NCI-H446 (cell line): ENCODE data around the gene NSMCE1.
A peak's percentile ranks its signal among the peaks of the same experiment; 100 is the strongest.

Source experiments
- DNase-seq, 2 experiments: peaks; one replicate each; lab custom pipeline; 2025; lab: John Stamatoyannopoulos, UW

Gene NSMCE1

DNA sequence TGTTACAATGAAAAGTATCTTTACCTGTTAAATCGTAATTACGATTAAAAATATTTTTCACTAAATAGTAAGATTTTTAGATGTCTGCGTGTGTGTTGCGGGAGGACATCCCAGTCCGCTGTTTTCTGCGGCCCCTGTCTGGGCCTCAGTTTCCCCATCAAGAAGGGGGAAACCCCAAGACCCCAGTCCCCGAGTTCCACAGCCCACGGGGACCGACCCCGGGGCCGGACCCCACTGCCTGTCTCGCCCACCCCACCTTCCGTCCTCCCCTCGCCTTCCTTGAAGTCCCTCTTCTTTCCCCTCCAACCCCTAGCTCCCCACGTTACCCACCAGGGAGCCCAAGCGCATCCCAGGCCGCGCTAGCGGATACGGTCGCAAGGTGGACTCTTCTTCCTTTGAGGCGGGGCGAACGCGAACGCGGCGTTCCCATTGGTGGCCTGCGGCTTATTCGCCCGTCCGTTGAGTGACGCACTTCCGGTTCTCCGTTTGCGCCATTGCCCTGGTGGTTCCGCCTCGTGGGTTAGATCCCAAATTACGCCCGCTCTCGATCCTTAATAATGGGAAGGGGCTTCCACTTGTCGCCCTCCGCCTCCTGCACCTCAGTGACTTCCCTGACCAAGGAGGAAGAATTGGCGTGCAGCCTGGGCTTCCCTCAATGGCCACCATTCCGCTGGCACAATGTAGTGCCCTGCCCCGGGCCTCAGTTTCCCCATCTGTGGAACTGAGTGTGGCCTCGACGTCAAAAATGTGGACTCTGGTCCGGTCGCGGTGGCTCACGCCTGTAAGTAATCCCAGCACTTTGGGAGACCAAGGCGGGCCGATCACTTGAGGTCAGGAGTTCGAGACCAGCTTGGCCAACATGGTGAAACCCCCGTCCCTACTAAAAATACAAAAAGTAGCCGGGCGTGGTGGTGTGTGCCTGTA, at the start of gene NSMCE1:
Gene NSMCE1 (minus strand): TSS at position 397 of the 924 bp plus-strand sequence. CDS start 11,202 bp downstream, outside the sequence.
- peak; percentile 88 to 97 for DNase-seq

DNA sequence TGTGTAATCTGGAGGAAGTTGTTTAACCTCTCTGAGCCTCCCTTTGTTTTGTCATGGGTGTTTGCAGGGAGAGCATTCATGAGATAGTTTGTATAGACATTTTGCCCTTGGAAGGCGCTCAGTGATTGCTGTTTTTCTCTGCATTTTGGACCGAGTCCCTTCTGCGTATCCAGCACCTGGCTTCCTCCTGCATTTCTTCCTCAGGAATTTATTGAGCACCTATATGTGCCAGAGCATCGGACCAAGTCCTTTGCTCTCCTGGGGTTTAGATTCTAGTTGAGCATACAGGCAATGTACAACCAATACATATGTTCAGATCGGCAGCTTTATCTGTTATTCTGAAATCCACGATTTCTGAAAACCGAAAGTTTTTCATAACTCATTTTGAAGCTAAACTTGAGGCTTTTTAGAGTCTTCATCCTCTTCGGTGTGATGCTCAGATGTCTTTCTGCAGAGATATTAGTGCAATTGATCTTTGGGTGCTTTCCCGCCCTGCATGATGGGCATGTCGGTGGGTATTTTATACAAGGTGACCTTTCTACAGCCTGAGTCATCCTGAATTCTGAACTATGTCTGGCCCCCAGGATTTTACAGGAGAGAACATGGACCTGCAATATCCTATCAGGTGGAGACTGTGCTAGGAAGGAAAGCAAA, 49.3 kb upstream of the NSMCE1 start:
- DNase-seq = no peak

- DNase-seq = no peak
Observed at GRCh38 chr16:27317320-27317719, 48.7 kb upstream of the NSMCE1 start.

- no peak for DNase-seq
Observed at GRCh38 chr16:27316038-27316680, 47.6 kb upstream of the NSMCE1 start.

DNA sequence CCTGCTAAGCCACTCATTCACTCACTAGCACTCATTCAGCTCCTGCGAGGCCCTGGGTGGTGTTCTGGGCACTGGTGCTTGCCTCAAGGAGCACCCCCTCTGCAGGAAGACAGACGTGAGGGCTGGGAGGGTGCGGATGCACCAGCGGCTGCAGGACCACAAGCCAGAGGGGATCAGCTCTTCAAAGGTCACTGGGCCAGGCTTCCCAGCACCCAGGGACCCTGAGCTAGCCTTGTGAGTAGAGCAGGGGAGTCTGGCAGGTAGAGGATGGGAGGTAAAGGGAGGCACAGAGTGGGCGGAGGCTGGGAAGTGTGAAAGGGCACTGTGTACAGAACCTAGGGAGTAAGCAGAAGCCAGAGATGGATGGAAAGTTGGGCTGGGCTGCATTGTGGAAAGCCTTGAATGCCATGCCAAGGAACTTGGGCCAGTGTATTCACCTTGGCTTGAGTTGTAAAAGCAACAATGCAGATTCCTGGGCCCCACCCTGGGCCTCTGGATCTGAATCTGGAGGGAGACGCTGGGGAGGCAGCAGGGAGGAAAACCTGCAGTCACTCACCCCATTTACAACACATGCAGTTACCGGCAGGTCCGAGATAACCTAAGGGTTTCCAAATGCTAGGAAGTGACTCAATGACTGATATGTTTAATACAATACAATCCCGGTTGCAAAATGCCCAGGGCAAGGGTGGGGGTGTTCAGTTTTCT, 46.9 kb upstream of the NSMCE1 start:
- no peak for DNase-seq

DNA sequence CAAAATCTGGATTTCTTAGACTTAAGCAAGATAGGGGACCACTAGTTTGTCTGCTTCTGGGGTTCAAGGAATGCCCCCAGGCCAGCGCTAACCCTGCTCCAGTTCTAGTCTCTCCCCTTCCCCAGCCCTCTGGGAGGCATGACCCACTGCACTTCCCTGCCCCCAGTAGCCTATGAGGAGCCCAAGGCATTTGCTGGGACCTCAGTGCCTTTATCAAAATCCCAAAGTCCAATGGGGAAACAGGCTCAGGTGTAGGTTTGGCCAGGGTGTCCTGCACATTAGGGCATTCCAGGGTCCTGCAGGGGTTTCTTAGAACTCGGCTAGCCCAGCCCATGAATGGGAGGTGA, 46.4 kb upstream of the NSMCE1 start:
- DNase-seq = no peak

- no peak for DNase-seq
Observed at GRCh38 chr16:27314161-27314723, 45.7 kb upstream of the NSMCE1 start.

DNA sequence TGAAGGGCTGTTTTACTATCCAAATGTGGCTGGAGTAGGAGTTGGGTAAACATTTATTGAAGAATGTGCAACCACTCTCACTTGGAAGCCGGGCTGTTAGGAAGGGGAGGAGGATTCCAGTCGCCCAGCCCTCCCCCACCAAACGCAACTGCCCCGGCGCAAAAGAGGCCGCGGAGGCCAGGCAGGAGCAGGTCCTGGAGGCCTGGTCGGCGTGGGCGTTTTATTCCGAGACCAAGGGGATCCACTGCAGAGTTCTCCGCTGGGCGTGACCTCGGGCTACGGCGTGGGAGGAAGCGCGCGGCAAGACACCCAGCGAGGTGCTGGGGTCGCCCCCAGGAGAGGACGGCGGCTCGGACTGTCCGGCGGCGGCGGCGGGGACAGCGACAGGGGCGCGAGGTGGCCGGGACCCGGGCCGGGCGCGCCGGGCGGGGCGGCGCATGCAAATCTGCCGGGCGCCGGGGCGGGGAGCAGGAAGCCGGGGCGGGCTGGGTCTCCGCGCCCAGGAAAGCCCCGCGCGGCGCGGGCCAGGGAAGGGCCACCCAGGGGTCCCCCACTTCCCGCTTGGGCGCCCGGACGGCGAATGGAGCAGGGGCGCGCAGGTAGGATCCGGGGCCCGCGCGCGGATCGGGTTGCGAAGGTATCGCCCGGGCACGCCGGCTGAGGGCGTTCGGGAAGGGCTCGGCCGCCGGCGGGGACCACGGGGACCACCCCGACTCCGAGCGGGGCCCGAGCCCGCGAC, 45.0 kb upstream of the NSMCE1 start, which contains the start of gene IL4R:
Gene IL4R (plus strand): TSS at position 553 of the 739 bp plus-strand sequence. CDS start 26,230 bp downstream, outside the sequence.
- DNase-seq = no peak

DNA sequence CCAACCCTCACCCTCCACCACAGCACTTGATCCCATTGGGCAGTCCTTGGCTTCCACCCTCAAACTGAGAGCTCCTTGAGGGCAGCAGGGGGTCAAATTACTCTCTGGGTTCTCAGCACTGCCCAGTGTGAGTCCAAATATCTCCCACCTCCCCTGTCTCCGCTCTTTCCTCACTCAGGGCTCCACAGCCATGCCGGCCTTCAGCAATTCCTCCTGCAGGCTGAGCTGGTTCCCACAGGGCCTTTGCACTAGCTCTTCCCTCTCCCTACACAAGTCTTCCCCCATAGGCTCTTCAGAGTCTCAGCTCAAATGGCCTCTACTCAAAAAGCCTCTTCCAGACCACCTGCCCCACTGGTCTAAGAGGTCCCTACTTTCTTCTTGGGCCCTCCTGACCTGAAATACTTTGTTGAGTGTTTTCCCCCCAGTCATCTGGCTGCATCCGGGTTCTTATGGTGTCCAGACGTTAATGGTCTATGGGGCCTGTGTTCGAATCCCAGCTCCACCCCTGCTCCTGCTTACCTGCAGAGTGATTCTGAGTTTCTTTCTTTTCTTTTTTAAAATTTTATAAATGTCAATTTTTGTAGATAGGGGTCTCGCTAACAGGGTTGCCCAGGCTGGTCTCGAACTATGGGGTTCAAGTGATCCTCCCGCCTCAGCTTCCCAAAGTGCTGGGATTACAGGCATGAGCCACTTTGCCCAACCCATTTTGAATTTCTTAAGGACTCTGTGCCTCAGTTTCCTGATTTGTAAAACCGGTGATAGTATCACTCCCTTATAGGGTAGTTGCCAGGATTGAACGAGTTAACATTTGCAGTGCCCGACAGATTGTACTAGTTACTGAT, 44.2 kb upstream of the NSMCE1 start:
- no peak for DNase-seq

GRCh38 chr16:27311897-27312303, 43.3 kb upstream of the NSMCE1 start:
- DNase-seq = no peak

DNA sequence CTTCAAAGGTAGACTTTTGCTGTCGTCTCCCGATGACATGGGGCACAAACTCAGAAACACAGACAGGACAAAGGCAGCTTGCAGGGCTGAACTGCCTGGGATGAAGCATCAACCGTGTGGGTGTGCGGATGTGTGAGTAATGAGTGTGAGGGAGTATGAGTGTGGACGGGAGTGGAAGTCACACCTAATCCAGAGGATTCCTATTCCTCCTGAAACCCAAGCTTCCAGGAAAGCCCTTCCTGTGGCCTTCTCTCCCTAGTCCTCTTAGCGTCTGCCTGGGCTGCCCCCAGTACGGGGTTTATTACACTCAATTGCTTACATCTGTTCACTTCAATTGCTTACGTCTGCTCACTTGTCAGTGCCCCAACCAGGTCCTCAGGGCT, 42.9 kb upstream of the NSMCE1 start:
- DNase-seq = no peak

- no peak for DNase-seq
Observed at GRCh38 chr16:27310576-27311447, 42.2 kb upstream of the NSMCE1 start.

- no peak for DNase-seq
Observed at GRCh38 chr16:27308792-27309191, 40.2 kb upstream of the NSMCE1 start.

GRCh38 chr16:27305839-27306442, 37.4 kb upstream of the NSMCE1 start:
- no peak for DNase-seq

DNA sequence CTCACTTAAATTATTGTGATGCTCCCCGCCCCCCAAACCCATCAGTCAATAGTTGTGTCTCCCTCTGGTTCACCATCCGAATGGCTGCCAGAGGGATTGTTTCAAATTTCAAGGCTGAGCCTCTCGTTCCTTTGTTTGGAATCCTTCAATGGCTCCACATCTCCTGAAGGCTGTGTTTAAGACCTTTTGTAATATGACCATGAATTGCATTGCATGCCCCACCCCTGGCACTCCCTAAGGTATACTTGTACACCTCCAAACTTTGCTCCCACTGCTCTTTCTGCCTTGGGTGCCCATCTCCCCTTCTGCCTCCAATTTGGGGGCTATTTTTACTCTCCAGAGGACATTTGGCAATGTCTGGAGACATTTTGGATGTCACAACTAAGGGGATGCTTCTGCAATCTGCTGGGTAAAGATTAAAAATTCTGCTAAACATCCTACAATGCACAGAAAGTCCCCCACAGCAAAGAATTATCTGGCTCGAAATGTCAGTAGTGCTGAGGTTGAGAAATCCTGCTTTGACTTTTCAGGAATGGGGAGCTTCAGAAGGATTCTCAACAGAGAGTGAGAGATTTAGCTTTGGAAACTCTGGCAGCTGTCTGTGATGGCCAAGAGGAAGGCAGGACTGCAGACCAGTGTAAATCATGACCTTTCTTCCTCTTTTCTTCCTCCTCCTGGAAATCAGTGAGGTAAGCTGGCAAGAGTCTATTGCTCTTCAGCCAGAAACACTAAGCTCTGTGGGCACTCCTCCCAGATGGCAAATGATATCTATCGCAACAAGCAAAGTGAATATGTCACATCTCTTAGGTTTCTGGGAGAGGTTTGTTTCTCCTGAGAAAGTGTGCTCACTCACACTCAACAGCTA, 36.5 kb upstream of the NSMCE1 start:
- DNase-seq = no peak

DNA sequence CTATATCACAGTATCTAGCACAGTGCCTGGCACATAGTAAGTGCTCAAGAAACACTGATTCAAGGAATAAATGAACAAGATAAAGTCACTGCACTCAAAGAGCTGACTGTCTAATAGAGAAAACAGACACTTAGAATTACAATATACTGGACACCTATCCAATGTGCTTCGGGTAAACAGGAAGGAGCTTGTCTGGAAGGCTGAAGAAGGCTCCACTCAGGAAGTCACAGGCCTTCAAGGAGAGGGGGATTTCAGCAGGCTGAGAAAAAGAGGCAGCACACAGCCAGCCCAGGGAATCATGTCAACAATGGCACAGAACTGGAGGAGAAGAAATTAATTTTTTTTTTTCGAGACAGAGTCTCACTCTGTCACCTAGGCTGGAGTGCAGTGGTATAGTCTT, 35.5 kb upstream of the NSMCE1 start:
- DNase-seq = no peak

GRCh38 chr16:27303256-27304100, 34.9 kb upstream of the NSMCE1 start:
- DNase-seq = no peak
